NOMO-1 treated with DMSO at 0.1 percent for 48 hours (cell line): ENCODE data around the gene OR2T6.
"Not testable (repeated sequence)": the region's sequence is repeated elsewhere in the genome, so short reads cannot be mapped to it uniquely, and the experiment has no call there.

ENCODE experiments used
- DNase-seq: peaks from one replicate; lab custom pipeline; 2025; ENCODE audit not compliant: unreplicated experiment; lab: John Stamatoyannopoulos, UW

The OR2T6 gene

DNA sequence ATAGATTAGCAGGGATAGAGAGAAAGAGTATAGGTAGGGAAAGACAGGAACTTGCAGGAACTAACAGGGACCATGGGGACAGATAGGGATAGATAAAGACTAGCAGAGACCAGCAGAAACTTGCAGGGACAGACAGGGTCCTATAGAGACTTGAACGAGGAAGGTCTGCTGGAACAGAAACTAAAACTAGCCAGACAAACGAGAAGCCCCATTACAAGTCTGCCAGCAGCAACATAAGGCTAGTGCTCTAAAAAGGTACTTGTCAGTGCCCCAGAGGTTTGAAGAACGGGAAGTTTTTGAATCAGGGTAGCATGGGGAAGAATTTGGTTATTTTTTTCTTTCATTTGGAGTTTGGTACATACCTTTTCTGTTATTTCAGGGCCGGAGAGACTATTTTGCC lies 56.7 kb downstream of the OR2T6 start:
- not testable (repeated sequence) for DNase-seq

- DNase-seq: not testable (repeated sequence)
These were observed 58.4 kb downstream of the OR2T6 start for GRCh38 chr1:248433811-248434415.

DNA sequence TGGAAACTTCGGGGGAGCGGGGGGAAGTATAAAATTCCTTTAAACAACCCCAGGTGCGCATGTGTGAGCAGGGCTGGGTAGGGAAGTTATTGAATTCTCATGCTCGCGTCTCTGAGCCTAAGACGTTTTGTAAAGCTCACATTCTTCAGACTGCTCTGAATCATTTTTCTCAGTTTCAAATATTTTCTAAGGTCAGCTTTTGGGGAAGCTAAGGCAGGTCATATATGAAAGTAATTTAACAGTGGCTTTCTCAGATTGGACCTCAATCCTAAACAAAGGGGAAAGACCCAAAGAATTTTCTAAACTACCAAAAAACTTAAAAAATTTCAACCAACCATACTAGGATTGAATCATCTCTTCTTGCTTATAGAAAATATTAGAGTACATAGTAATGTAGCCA lies 59.4 kb downstream of the OR2T6 start:
- not testable (repeated sequence) for DNase-seq

- DNase-seq: not testable (repeated sequence)
These were observed 60.8 kb downstream of the OR2T6 start for GRCh38 chr1:248436303-248436702.

DNA sequence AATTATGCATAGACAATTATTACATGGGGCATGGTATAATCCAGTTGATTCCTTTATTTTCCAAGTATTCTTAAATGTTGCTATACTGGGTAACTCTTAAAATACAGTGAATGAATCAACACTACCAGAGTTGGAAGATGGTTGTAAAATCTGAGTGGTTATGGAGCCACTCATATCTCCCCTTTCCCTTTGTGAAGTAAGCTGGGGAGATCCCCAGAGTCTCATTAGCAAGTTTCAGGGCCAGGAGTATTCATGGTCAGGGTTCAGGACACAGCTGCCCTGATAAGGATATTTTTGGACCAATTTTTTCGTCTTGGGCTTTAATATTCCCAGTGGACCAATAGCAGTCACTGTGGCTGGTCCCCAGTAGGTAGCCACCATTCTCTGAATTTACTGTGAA lies 63.1 kb downstream of the OR2T6 start:
- DNase-seq: not testable (repeated sequence)

DNA sequence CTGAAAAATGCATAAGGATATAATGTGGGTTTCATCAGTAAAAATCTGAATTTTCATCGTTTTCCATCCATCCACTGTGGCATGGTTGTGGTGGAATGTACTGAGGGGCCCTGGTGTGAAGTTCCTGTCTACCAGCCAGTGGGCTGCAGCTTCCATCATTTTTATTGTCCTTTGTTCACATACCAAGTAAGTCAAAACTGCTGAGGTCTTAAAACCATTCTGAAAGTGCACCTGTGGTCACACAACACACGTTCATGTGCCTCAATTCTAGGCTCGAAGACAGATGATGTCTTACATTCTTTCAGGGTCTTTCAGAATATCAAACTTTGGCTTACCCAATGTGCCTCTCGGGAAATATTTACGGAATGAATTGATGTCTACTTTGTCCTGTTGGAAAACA lies 63.7 kb downstream of the OR2T6 start:
- DNase-seq: not testable (repeated sequence)
